Keratinocyte (primary cell): ENCODE measurements around the gene ZNF638. TPM values are rescaled to one million over a fixed set of nuclear protein-coding genes. Genes with fewer than 3 reads are reported as not detected.
A peak's percentile ranks its signal among the peaks of the same experiment; 100 is the strongest.
"Not testable (repeated sequence)": the region's sequence is repeated elsewhere in the genome, so short reads cannot be mapped to it uniquely, and the experiment has no call there.

Experiments used
- DNase-seq: peaks from one replicate; pipeline ENCODE4 v3.0.0-alpha.2; 2011; ENCODE audit warnings: low read depth, missing footprints, low spot score
- FAIRE-seq: peaks from 2 replicates; lab custom pipeline; 2011; peaks lifted over from hg19 to GRCh38; lab: Jason Lieb, UNC
- H2AFZ ChIP-seq: 2 replicates; pipeline ENCODE4 v1.6.0; 2012; ENCODE audit warnings: low read length, control low read depth, inconsistent platforms; ENCODE audit not compliant: control insufficient read depth
- H3K27ac ChIP-seq: 2 replicates; pipeline ENCODE4 v1.5.1; 2011; ENCODE audit warnings: low read length; ENCODE audit not compliant: control insufficient read depth, insufficient read depth
- H3K27me3 ChIP-seq: 3 replicates; pipeline ENCODE4 v1.6.0; 2011; ENCODE audit warnings: low read length; ENCODE audit not compliant: control insufficient read depth, insufficient read depth; ENCODE audit errors: extremely low read depth
- H3K36me3 ChIP-seq, 2 experiments: 2 replicates in 1 of 2; 3 replicates in 1 of 2; pipeline ENCODE4 v1.5.1; 2011; ENCODE audit warnings: low read length in 2 of 2, mild to moderate bottlenecking in 1 of 2; ENCODE audit not compliant: control insufficient read depth in 2 of 2, insufficient read depth in 2 of 2; ENCODE audit errors: extremely low read depth in 1 of 2
- H3K4me1 ChIP-seq: 3 replicates; pipeline ENCODE4 v1.5.1; 2011; ENCODE audit warnings: low read length; ENCODE audit not compliant: control insufficient read depth, insufficient read depth; ENCODE audit errors: extremely low read depth
- H3K4me2 ChIP-seq: 3 replicates; pipeline ENCODE4 v1.6.0; 2011; ENCODE audit warnings: low read depth, low read length; ENCODE audit not compliant: control insufficient read depth, insufficient read depth; ENCODE audit errors: extremely low read depth
- H3K4me3 ChIP-seq, 3 experiments: fragments of 200-600 bp in 1 of 3; sonication (generic) in 1 of 3; 2 replicates in 2 of 3; 3 replicates in 1 of 3; pipeline ENCODE4 v1.5.1; 2011 to 2016; ENCODE audit warnings: low read length in 3 of 3, mild to moderate bottlenecking in 3 of 3, control low read depth in 2 of 3, inconsistent platforms in 1 of 3, low read depth in 1 of 3, mixed read lengths in 1 of 3, mixed run types in 1 of 3, moderate library complexity in 1 of 3; ENCODE audit not compliant: control insufficient read depth in 2 of 3, insufficient read depth in 2 of 3; ENCODE audit errors: extremely low read depth in 1 of 3
- H3K79me2 ChIP-seq: 2 replicates; pipeline ENCODE4 v1.6.0; 2012; ENCODE audit warnings: low read length; ENCODE audit not compliant: control insufficient read depth, insufficient read depth
- H3K9ac ChIP-seq: 3 replicates; pipeline ENCODE4 v1.6.0; 2011; ENCODE audit warnings: low read length; ENCODE audit not compliant: control insufficient read depth, insufficient read depth; ENCODE audit errors: extremely low read depth
- H3K9me1 ChIP-seq: 3 replicates; pipeline ENCODE4 v1.6.0; 2011; ENCODE audit warnings: low read length; ENCODE audit not compliant: control insufficient read depth, insufficient read depth; ENCODE audit errors: extremely low read depth
- H3K9me3 ChIP-seq: 2 replicates; pipeline ENCODE4 v1.5.1; 2012; ENCODE audit warnings: low read depth, low read length; ENCODE audit not compliant: control insufficient read depth
- H4K20me1 ChIP-seq: 3 replicates; pipeline ENCODE4 v1.6.0; 2011; ENCODE audit warnings: low read length; ENCODE audit not compliant: control insufficient read depth, insufficient read depth; ENCODE audit errors: extremely low read depth
- CTCF ChIP-seq, 3 experiments: IDR thresholded peaks in 1 of 3; conservative IDR thresholded peaks in 1 of 3; optimal IDR thresholded peaks in 1 of 3; 2 replicates in 2 of 3; 3 replicates in 1 of 3; pipeline versions ENCODE3 to v1.5.1; 2011; ENCODE audit warnings: low read length in 3 of 3, mild to moderate bottlenecking in 3 of 3, moderate library complexity in 2 of 3, control low read depth in 1 of 3, inconsistent platforms in 1 of 3; ENCODE audit not compliant: insufficient read depth in 2 of 3; ENCODE audit errors: extremely low read depth in 1 of 3
- EZH2 ChIP-seq: IDR thresholded peaks from one replicate; pipeline ENCODE4 v1.6.1; 2012; ENCODE audit warnings: inconsistent platforms, mild to moderate bottlenecking, low read length, moderate library complexity
- dilution Hi-C: fragments of 300-500 bp; cut with MboI; formaldehyde crosslinking; loops from one replicate; pipeline ENCODE4 v1.7.0; 2020; ENCODE audit warnings: low sequenced_read_pairs; ENCODE audit not compliant: extremely low pct_ligation_motif_present
- polyA plus RNA-seq, 5 experiments: library from polyadenylated mRNA; depleted of rRNA in 3 of 5; stranded (reverse) in 3 of 5; stranded (forward) in 1 of 5; unstranded in 1 of 5; fragments of >200 nt; gene quantifications; 1 replicate in 1 of 5; 2 replicates in 3 of 5; 3 replicates in 1 of 5; pipeline versions ENCODE4 v1.2.1 to v1.2.3, GENCODE V29; 2011 to 2012; ENCODE audit warnings: missing spikeins in 2 of 5, low read depth in 1 of 5, low replicate concordance in 1 of 5

Gene ZNF638
- polyA plus RNA-seq, 1 donor (not counting 4 experiments of a cell fraction or from before 2014, with no cell fraction given): 66.5 TPM

DNA sequence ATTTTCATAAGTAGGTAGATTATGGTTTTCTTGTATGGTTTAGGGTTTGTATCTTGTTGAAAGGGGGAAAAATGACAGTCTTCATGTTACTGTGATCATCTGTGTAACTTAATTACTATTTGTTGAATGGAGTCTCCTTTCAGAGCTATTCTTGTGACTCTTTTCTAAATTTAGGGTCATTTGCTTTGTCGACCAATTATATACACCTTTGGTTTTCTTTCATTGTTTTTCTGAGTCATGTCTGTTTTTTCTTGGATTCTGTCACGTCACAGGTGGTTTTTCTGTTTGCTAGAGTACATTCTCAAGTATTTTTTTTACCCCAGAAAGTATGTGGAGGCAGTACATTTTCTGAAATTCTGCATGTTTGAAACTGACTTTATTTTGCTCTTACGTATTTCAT lies 78.0 kb downstream of the ZNF638 start:
- Histone ChIP-seq H3K27me3 (no peaks in the 10 kb centered on the region), H3K4me2 (no peak overlapping the region), H3K9me3 (no peaks in the 10 kb centered on the region), H3K79me2 (no peaks in the 10 kb centered on the region), H3K9me1 (no peaks in the 10 kb centered on the region), H3K27ac (no peak overlapping the region), H3K36me3 (peaks cover 4 to 7% of the 10 kb centered on the region in 2 experiments), H3K9ac (no peak overlapping the region), H4K20me1 (no peaks in the 10 kb centered on the region), H3K4me3 (no peak overlapping the region), H3K4me1 (no peaks in the 10 kb centered on the region), H2AFZ (no peak overlapping the region)
- dilution Hi-C loops: no loop called here
- FAIRE-seq (no peak), DNase-seq (no peak)
- TF ChIP-seq CTCF (optimal IDR thresholded peaks at IDR 0.05 in 1 of 3, IDR thresholded peaks at IDR 0.05 in 1 of 3, conservative IDR thresholded peaks at IDR 0.05 in 1 of 3; ENCODE audit: extremely low read depth in 1 of 3, insufficient read depth in 2 of 3, low read length in 3 of 3) (no peak), EZH2 (no peak)

- H2AFZ ChIP-seq: no peak overlapping the region
- DNase-seq (no peak), FAIRE-seq (no peak)
- dilution Hi-C loops: no loop called here
- H4K20me1 ChIP-seq: no peaks in the 10 kb centered on the region
- H3K79me2 ChIP-seq: no peaks in the 10 kb centered on the region
- no peak overlapping the region for H3K4me3 ChIP-seq
- H3K9ac ChIP-seq: no peak overlapping the region
- peaks cover 0 to 6% of the 10 kb centered on the region in 2 experiments for H3K36me3 ChIP-seq
- no peak for TF ChIP-seq CTCF (optimal IDR thresholded peaks at IDR 0.05 in 1 of 3, IDR thresholded peaks at IDR 0.05 in 1 of 3, conservative IDR thresholded peaks at IDR 0.05 in 1 of 3; ENCODE audit: extremely low read depth in 1 of 3, insufficient read depth in 2 of 3, low read length in 3 of 3)
- TF ChIP-seq EZH2: no peak
- H3K9me3 ChIP-seq: no peaks in the 10 kb centered on the region
- H3K27ac ChIP-seq: no peak overlapping the region
- H3K4me2 ChIP-seq: no peak overlapping the region
- no peaks in the 10 kb centered on the region for H3K4me1 ChIP-seq
- H3K27me3 ChIP-seq: no peaks in the 10 kb centered on the region
- H3K9me1 ChIP-seq: no peaks in the 10 kb centered on the region
These were observed 79.1 kb downstream of the ZNF638 start for GRCh38 chr2:71410696-71411095.

- H3K4me3 ChIP-seq, H4K20me1 ChIP-seq, H3K27me3 ChIP-seq, H3K36me3 ChIP-seq, H3K9me1 ChIP-seq, DNase-seq, H3K4me2 ChIP-seq, H3K4me1 ChIP-seq, H3K9me3 ChIP-seq, H2AFZ ChIP-seq, FAIRE-seq, H3K79me2 ChIP-seq, dilution Hi-C loops: not testable (repeated sequence)
- Histone ChIP-seq H3K9ac (peak overlapping the region; percentile 41), H3K27ac (peak overlapping the region; percentile 84)
These were observed 85.3 kb downstream of the ZNF638 start for GRCh38 chr2:71416866-71417265.
